Pancreas (tissue), 10 donors: Measurements from ENCODE around the gene C11orf24. TPM values are rescaled to one million over a fixed set of nuclear protein-coding genes. Genes with fewer than 3 reads are reported as not detected.
"Not testable (repeated sequence)": the region's sequence is repeated elsewhere in the genome, so short reads cannot be mapped to it uniquely, and the experiment has no call there.

Experiments used
- ATAC-seq, 4 donors: fragments of 200-7000 bp; cut with Tn5 transposase; one replicate each; pipeline versions ENCODE4 v1.8.0 to v1.9.1; 2020; ENCODE audit warnings: mild to moderate bottlenecking in 4 of 4, moderate library complexity in 4 of 4
- DNase-seq, 6 donors: peaks; one replicate each; pipeline ENCODE4 v3.0.0-alpha.2; 2020
- FAIRE-seq: peaks from 2 replicates; lab custom pipeline; 2012; peaks lifted over from hg19 to GRCh38; lab: Jason Lieb, UNC
- H3K27ac ChIP-seq, 4 donors: fragments of 200-600 bp; sonication (generic); 1 replicate in 3 of 4; 2 replicates in 1 of 4; pipeline versions ENCODE4 v1.5.0 to v1.8.0; 2020
- H3K27me3 ChIP-seq, 4 donors: fragments of 200-600 bp; one replicate each; pipeline ENCODE4 v1.8.0; 2021
- H3K36me3 ChIP-seq, 3 donors: fragments of 200-600 bp; sonication (generic) in 1 of 3; one replicate each; pipeline versions ENCODE4 v1.5.0 to v1.8.0; 2020 to 2021
- H3K4me1 ChIP-seq, 3 donors: fragments of 200-600 bp; one replicate each; pipeline ENCODE4 v1.8.0; 2021
- H3K4me3 ChIP-seq, 4 donors: fragments of 200-600 bp; sonication (generic) in 2 of 4; one replicate each; pipeline versions ENCODE4 v1.5.0 to v1.8.0; 2020 to 2021
- H3K9me3 ChIP-seq, 4 donors: fragments of 200-600 bp; one replicate each; pipeline ENCODE4 v1.8.0; 2021
- WGBS, 2 donors: extraction: QIAGEN DNeasy Blood & Tissue Kit; methylation state at CpG; one replicate each; pipeline ENCODE4 v1.1.7; 2013; 5-methylcytosine and 5-hydroxymethylcytosine counted together
- intact Hi-C, 3 donors: fragments of 100-400 bp; cut with DNase I; formaldehyde crosslinking; loops; one replicate each; pipeline versions ENCODE4 v1.11.1 to v1.14.2; 2022
- polyA plus RNA-seq, 2 donors: library from polyadenylated mRNA; stranded (reverse); fragments of 200-250 nt; gene quantifications; one replicate each; pipeline ENCODE4 v1.2.3, GENCODE V29; 2013
- total RNA-seq, 6 donors: library from RNA; stranded (reverse); fragmentation: NEBNext Ultra II Directional in 4 of 6; extraction: Animal tissue kit (Norgen Biotek cat#: 25700) in 4 of 6; gene quantifications; one replicate each; pipeline versions ENCODE4 v1.2.1 to v1.2.4, GENCODE V29; 2021 to 2023
- TF ChIP-seq, protein P1 (sequence below), 4 donors: fragments of 200-600 bp; sonication (generic) in 3 of 4; IDR thresholded peaks; one replicate each; pipeline versions ENCODE4 v1.5.0 to v1.8.0; 2021; ENCODE audit warnings: antibody characterized with exemption in 4 of 4
- donor health status: healthy with polysubstance abuse.
- donor health status: DM: no; HTN: no; CAD: no; lungs with moderate emphysema.
- donor health status: DM: no; HTN: no; CAD: no.
- donor health status: control.
- donor health status: control.
- donor health status: Bipolar disorder and iron deficiency.
- donor health status: DM: yes; HTN: yes; CAD: no.
- donor health status: DM: no; HTN: no; CAD: no.
- donor health status: DM: no; HTN: no; CAD: no.
- donor health status: DM: yes; HTN: yes; CAD: no.

Gene C11orf24
- total and polyA plus RNA-seq, 8 donors, result 12.4 to 20.3 (median 17.8) TPM

DNA sequence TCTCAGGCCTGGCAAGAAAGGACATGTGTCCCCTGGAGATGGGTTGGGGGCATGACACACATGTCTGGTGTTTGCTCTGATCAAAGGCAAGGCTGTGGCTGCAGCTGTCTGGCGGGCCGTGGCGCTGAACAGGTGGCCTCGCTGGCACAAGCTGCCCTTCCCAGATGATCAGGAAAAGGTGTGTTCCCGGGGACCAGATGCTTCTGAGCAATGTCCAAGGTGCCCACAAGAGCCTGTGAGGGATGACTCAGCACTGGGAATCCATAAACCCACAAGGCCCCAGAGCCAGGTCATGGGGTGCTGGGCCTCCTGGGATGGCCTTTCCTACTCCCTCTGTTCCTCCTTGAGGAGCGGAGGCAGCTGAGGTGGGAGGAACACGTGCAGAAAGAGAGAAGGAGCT is 30.9 kb upstream of the C11orf24 start:
- H3K4me1 ChIP-seq, result peaks cover 9 to 12% (median 11%) of the 10 kb centered on the region in 3 donors
- TF ChIP-seq, protein P1, sequence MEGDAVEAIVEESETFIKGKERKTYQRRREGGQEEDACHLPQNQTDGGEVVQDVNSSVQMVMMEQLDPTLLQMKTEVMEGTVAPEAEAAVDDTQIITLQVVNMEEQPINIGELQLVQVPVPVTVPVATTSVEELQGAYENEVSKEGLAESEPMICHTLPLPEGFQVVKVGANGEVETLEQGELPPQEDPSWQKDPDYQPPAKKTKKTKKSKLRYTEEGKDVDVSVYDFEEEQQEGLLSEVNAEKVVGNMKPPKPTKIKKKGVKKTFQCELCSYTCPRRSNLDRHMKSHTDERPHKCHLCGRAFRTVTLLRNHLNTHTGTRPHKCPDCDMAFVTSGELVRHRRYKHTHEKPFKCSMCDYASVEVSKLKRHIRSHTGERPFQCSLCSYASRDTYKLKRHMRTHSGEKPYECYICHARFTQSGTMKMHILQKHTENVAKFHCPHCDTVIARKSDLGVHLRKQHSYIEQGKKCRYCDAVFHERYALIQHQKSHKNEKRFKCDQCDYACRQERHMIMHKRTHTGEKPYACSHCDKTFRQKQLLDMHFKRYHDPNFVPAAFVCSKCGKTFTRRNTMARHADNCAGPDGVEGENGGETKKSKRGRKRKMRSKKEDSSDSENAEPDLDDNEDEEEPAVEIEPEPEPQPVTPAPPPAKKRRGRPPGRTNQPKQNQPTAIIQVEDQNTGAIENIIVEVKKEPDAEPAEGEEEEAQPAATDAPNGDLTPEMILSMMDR (IDR thresholded peaks at IDR 0.05), result no peak
- no peaks in the 10 kb centered on the region for H3K36me3 ChIP-seq
- intact Hi-C loops, result no loop called here
- ATAC-seq, result peak in 2 of 4 donors; percentile 19 to 49
- H3K27me3 ChIP-seq, result no peaks in the 10 kb centered on the region
- H3K27ac ChIP-seq, result no peak overlapping the region
- no peak overlapping the region for H3K4me3 ChIP-seq
- 38 to 57% methylated on average over 7 of the region's 7 CpGs for WGBS, 2 donors
- peak in 1 of 6 donors; percentile 44 for DNase-seq
- H3K9me3 ChIP-seq, result no peaks in the 10 kb centered on the region
- no peak for FAIRE-seq

DNA sequence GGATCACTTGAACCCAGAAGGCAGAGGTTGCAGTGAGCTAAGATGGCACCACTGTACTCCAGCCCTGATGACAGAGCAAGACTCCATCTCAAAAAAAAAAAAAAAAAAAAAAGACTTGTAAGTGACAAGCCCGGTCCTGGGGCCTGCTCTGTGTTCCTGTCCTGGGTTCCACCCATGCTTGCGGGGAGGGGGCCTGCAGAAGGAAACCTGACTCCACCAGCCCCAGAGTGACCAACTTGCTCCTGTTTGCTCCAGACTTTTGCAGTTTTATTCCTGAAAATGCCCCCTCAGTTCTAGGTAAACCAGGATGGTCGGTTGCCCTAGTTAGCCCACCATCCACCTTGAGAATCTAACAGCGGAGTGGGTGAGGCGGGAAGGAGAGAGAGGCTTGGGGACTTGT is 30.5 kb upstream of the C11orf24 start:
- DNase-seq (no peak), FAIRE-seq (no peak), ATAC-seq (no peak)
- Histone ChIP-seq H3K27me3 (no peaks in the 10 kb centered on the region), H3K4me1 (peaks cover 9 to 12% (median 11%) of the 10 kb centered on the region in 3 donors), H3K27ac (no peak overlapping the region), H3K36me3 (no peaks in the 10 kb centered on the region), H3K9me3 (no peaks in the 10 kb centered on the region), H3K4me3 (no peak overlapping the region)
- intact Hi-C loops, result no loop called here
- WGBS, 2 donors, result 73 to 89% methylated on average over 5 of the region's 5 CpGs
- TF ChIP-seq, protein P1 (IDR thresholded peaks at IDR 0.05), result no peak

DNA sequence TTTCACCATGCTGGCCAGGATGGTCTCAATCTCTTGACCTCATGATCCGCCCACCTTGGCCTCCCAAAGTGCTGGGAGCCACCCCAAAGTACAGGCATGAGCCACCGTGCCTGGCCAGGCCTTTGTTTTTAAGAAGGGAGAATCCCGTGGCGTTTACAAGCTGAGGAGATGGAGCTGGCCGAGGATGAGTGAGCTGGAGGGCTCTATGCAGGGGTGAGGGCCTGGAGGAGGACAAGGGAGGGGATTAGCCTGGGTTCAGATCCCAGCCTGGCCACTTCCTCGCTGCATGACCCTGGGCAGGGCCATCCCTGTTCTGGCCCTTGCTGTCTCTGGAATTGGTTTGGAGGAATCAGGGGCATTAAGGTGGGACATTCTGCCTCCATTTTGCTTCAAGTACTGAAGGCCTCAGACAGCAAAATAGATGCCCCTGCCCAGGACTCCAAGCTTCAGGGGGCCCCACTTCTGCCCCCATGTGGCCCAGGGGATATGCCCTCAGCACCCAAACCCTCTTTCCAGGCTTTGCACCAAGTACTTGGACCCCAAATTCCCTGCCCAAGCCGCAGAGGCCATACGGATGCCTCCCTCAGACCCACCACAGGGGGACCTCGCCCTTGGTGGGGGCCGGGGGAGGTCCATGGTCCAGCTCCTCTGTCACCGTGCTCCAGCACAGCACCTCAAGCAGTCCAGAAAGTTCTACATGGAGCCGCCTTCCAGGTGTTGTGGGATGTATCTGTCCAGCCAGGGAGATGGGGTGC is 28.5 kb upstream of the C11orf24 start:
- no peak overlapping the region for H3K27ac ChIP-seq
- no peaks in the 10 kb centered on the region for H3K36me3 ChIP-seq
- 88 to 92% methylated on average over 12 of the region's 12 CpGs for WGBS, 2 donors
- no peak for ATAC-seq
- no peaks in the 10 kb centered on the region for H3K27me3 ChIP-seq
- no peak overlapping the region for H3K4me3 ChIP-seq
- no peak for DNase-seq
- intact Hi-C loops, result no loop called here
- H3K9me3 ChIP-seq, result no peaks in the 10 kb centered on the region
- peaks cover 9 to 12% (median 11%) of the 10 kb centered on the region in 3 donors for H3K4me1 ChIP-seq
- TF ChIP-seq, protein P1 (IDR thresholded peaks at IDR 0.05), result no peak
- no peak for FAIRE-seq

DNA sequence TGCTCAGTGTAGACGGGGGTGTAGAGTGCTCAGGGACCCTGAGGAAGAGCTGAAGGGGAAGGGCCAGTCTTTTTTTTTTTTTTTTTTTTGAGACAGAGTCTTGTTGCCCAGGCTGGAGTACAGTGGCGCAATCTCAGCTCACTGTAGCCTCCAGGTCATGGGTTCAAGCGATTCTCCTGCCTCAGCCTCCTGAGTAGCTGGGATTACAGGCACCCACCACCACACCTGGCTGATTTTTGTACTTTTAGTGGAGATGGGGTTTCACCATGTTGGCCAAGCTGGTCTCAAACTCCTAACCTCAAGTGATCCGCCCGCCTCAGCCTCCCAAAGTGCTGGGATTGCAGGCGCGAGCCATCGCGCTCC is 27.7 kb upstream of the C11orf24 start:
- not testable (repeated sequence) for H3K27me3 ChIP-seq, DNase-seq, H3K36me3 ChIP-seq, H3K27ac ChIP-seq, FAIRE-seq, H3K9me3 ChIP-seq, H3K4me3 ChIP-seq, ATAC-seq
- H3K4me1 ChIP-seq, result peaks cover 9 to 12% (median 11%) of the 10 kb centered on the region in 3 donors
- intact Hi-C loops, result loop anchor here in 2 of 3 donors (5.0 kb wide), 1 partner anchor 42 kb away; no protein-coding TSS in a partner anchor
- 96 to 100% methylated on average over 9 of the region's 9 CpGs for WGBS, 2 donors

DNA sequence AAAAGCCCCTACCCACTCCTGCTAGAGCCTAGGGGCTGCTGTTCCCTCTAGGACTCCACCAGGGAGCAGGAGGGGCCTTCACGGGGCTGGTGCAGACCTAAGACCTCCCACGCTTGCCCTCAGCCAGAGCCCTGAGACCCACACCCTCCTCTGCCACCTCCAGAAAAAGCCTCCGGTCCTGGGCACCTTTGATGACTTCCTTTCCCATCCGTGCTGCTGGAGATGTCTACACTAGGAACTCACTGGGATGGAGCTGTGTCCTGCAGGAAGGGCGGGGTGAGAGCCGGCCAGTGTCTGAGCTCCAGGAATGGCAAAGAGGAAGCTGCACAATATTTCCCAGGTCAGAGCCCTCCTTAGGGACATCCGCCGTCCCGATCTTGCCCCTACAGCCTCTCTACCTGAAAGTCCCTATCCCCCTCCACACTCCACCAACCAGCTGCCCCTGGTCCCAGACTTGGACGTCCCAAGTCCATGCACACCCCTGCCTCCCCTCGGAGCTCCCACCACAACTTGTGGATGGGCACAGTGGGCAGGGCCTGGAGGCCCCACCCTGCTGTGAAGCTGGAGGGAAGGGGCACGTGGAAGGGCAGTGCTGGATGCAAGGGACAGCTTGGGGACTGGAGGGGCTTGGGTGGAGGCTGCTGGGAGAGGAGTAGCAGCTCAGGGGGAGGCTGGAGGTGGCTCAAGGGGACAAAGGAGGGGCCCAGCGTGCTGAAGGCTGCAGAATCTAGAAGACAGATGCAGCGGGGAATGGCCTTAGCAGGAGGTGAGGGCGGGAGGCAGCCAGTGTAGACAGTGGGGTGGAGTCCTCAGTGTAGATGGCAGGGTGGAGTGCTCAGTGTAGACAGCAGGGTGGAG is 27.1 kb upstream of the C11orf24 start:
- H3K9me3 ChIP-seq, result no peaks in the 10 kb centered on the region
- no peaks in the 10 kb centered on the region for H3K36me3 ChIP-seq
- DNase-seq, result peak in 1 of 6 donors; percentile 34
- TF ChIP-seq, protein P1 (IDR thresholded peaks at IDR 0.05), result no peak
- WGBS, 2 donors, result 69 to 75% methylated on average over 15 of the region's 15 CpGs
- H3K27ac ChIP-seq, result peak overlapping the region in 3 of 4 donors; percentile 67 to 87 (median 78)
- intact Hi-C loops, result loop anchor here in 2 of 3 donors (5.0 kb wide), 1 partner anchor 42 kb away; no protein-coding TSS in a partner anchor
- no peak for FAIRE-seq
- H3K27me3 ChIP-seq, result no peaks in the 10 kb centered on the region
- peak overlapping the region in 1 of 4 donors; percentile 30 for H3K4me3 ChIP-seq
- peaks cover 9 to 12% (median 11%) of the 10 kb centered on the region in 3 donors for H3K4me1 ChIP-seq
- peak; percentile 3 to 17 (median 10) for ATAC-seq
